ENCODE data around the gene GFER. TPM values are rescaled to one million over a fixed set of nuclear protein-coding genes. Genes with fewer than 3 reads are reported as not detected.

GFER gene
- total and polyA plus RNA-seq, 9 of the 15 experiments (the other 6 are each of a cell fraction or from before 2014, with no cell fraction given), result 4.3 to 53.7 (median 19.8) TPM

DNA sequence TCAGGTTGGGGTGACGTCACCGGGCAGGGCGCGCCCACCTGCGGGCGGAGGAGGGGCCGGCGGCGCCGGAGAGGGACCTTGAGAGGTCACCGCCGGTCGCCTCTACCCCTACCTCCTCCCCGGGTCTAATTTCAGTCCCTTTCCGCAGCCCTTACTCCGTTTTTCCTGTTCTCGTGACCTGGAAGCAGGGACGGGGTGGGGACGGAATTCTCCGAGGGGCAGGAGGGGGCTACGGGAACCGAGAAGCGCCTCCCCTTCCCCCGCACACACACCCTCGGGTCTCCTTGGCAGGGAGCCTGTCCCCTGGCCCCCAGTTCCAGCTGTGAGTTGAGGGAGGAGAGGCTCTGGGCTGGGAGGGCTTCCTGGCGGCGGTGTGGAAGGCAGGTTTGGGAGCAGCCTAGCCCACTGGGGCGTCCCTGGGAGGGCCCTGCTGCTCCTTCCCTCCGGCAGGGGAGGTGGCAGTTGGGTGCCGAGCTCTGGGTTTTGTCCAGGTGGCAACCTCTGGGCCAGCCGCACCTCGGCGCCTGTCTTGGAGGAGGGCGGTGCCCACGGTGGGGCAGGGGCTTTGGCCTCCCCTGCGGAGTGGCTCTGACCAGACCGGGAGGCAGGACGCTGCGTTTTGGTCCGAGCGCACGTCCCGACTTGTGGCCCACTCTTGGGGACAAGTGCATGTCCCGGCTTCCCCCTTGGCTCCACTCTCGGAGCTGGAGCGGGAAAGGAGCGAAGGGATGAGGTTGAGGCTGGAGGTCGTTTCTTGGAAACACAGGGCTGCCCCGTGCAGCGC, 6.5 kb downstream of the GFER start (continued):
- TF ChIP-seq POLR2G (IDR thresholded peaks at IDR 0.05; ENCODE audit: low read depth, low read length) (peak; percentile 20; the same call in 1 of the 2 replicates), CREB1 (IDR thresholded peaks at IDR 0.05) (0 out of 2 replicates have a peak, but pooled peaks have one; percentile 31), CREB1 (CRISPR knock-in tag; IDR thresholded peaks at IDR 0.05) (peak; percentile 71; the same call in 1 of the 2 replicates), VEZF1 (CRISPR knock-in tag; IDR thresholded peaks at IDR 0.05) (peak; percentile 48; the same call in 1 of the 2 replicates), ZNF407 (IDR thresholded peaks at IDR 0.05; ENCODE audit: low read depth) (peak; percentile 52; the same call in 1 of the 2 replicates), TSC22D4 (tag; IDR thresholded peaks at IDR 0.05) (no peak), ZNF3 (CRISPR knock-in tag; IDR thresholded peaks at IDR 0.05) (no peak), ZBTB7A (IDR thresholded peaks at IDR 0.05; ENCODE audit: borderline replicate concordance, control insufficient read depth, low read depth, low read length) (peak; percentile 91; the same call in 1 of the 2 replicates), TBP (optimal IDR thresholded peaks at IDR 0.05; ENCODE audit: low read depth, low read length) (no peak), ZNF436 (CRISPR knock-in tag; IDR thresholded peaks at IDR 0.05) (0 out of 2 replicates have a peak, but pooled peaks have one; percentile 25), LARP7 (IDR thresholded peaks at IDR 0.05) (no peak), ESRRA (IDR thresholded peaks at IDR 0.05; ENCODE audit: borderline replicate concordance, low read depth) (peak; percentile 86), POLR2A (conservative IDR thresholded peaks at IDR 0.05) (peak; percentile 35; the same call in 1 of the 2 replicates)
- TF ChIP-seq, protein P1, sequence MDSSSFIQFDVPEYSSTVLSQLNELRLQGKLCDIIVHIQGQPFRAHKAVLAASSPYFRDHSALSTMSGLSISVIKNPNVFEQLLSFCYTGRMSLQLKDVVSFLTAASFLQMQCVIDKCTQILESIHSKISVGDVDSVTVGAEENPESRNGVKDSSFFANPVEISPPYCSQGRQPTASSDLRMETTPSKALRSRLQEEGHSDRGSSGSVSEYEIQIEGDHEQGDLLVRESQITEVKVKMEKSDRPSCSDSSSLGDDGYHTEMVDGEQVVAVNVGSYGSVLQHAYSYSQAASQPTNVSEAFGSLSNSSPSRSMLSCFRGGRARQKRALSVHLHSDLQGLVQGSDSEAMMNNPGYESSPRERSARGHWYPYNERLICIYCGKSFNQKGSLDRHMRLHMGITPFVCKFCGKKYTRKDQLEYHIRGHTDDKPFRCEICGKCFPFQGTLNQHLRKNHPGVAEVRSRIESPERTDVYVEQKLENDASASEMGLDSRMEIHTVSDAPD (CRISPR knock-in tag; IDR thresholded peaks at IDR 0.05), result no peak
- TF ChIP-seq, protein P2, sequence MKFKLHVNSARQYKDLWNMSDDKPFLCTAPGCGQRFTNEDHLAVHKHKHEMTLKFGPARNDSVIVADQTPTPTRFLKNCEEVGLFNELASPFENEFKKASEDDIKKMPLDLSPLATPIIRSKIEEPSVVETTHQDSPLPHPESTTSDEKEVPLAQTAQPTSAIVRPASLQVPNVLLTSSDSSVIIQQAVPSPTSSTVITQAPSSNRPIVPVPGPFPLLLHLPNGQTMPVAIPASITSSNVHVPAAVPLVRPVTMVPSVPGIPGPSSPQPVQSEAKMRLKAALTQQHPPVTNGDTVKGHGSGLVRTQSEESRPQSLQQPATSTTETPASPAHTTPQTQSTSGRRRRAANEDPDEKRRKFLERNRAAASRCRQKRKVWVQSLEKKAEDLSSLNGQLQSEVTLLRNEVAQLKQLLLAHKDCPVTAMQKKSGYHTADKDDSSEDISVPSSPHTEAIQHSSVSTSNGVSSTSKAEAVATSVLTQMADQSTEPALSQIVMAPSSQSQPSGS (CRISPR knock-in tag; IDR thresholded peaks at IDR 0.05), result peak; percentile 85; the same call in 1 of the 2 replicates
